ENCODE measurements around the gene PARD6G.
"Not testable (repeated sequence)": the region's sequence is repeated elsewhere in the genome, so short reads cannot be mapped to it uniquely, and the experiment has no call there.

The PARD6G gene

GRCh38 chr18:80241919-80242777 lies 5.2 kb downstream of the PARD6G start:
- no peak for DNase-seq (ENCODE audit: low read depth in 1 of 2, low spot score in 1 of 2)

- DNase-seq (ENCODE audit: low read depth in 1 of 2, low spot score in 1 of 2), result no peak
Observed at GRCh38 chr18:80239830-80240229, 7.5 kb downstream of the PARD6G start.

GRCh38 chr18:80238651-80239260 lies 8.6 kb downstream of the PARD6G start:
- DNase-seq (ENCODE audit: low read depth in 1 of 2, low spot score in 1 of 2), result no peak

GRCh38 chr18:80237519-80237918 lies 9.8 kb downstream of the PARD6G start:
- DNase-seq (ENCODE audit: low read depth in 1 of 2, low spot score in 1 of 2), result not testable (repeated sequence)

- DNase-seq (ENCODE audit: low read depth in 1 of 2, low spot score in 1 of 2), result no peak
Observed at GRCh38 chr18:80234398-80234797, 12.9 kb downstream of the PARD6G start.

GRCh38 chr18:80233899-80234298 lies 13.4 kb downstream of the PARD6G start:
- no peak for DNase-seq (ENCODE audit: low read depth in 1 of 2, low spot score in 1 of 2)

GRCh38 chr18:80233201-80233835 lies 14.0 kb downstream of the PARD6G start:
- DNase-seq (ENCODE audit: low read depth in 1 of 2, low spot score in 1 of 2), result no peak

GRCh38 chr18:80232710-80233109 lies 14.6 kb downstream of the PARD6G start:
- no peak for DNase-seq (ENCODE audit: low read depth in 1 of 2, low spot score in 1 of 2)

- no peak for DNase-seq (ENCODE audit: low read depth in 1 of 2, low spot score in 1 of 2)
Observed at GRCh38 chr18:80232030-80232429, 15.3 kb downstream of the PARD6G start.

- DNase-seq (ENCODE audit: low read depth in 1 of 2, low spot score in 1 of 2), result no peak
Observed at GRCh38 chr18:80231616-80232015, 15.7 kb downstream of the PARD6G start.

GRCh38 chr18:80231151-80231550 lies 16.2 kb downstream of the PARD6G start:
- DNase-seq (ENCODE audit: low read depth in 1 of 2, low spot score in 1 of 2), result no peak

- DNase-seq (ENCODE audit: low read depth in 1 of 2, low spot score in 1 of 2), result no peak
Observed at GRCh38 chr18:80229766-80230745, 17.3 kb downstream of the PARD6G start.

- no peak for DNase-seq (ENCODE audit: low read depth in 1 of 2, low spot score in 1 of 2)
Observed at GRCh38 chr18:80229363-80229762, 18.0 kb downstream of the PARD6G start.

- no peak for DNase-seq (ENCODE audit: low read depth in 1 of 2, low spot score in 1 of 2)
Observed at GRCh38 chr18:80228051-80228848, 19.1 kb downstream of the PARD6G start.

- DNase-seq (ENCODE audit: low read depth in 1 of 2, low spot score in 1 of 2), result no peak
Observed at GRCh38 chr18:80227472-80227871, 19.8 kb downstream of the PARD6G start.

- no peak for DNase-seq (ENCODE audit: low read depth in 1 of 2, low spot score in 1 of 2)
Observed at GRCh38 chr18:80225685-80226084, 21.6 kb downstream of the PARD6G start.

- no peak for DNase-seq (ENCODE audit: low read depth in 1 of 2, low spot score in 1 of 2)
Observed at GRCh38 chr18:80223581-80224148, 23.6 kb downstream of the PARD6G start.

- DNase-seq (ENCODE audit: low read depth in 1 of 2, low spot score in 1 of 2), result not testable (repeated sequence)
Observed at GRCh38 chr18:80219488-80219887, 27.8 kb downstream of the PARD6G start.

- no peak for DNase-seq (ENCODE audit: low read depth in 1 of 2, low spot score in 1 of 2)
Observed at GRCh38 chr18:80218341-80219227, 28.7 kb downstream of the PARD6G start.
